NT2/D1 (cell line): Measurements from ENCODE around the gene SVEP1.

Source experiments
- SUZ12 ChIP-seq: IDR thresholded peaks from 2 replicates; pipeline ENCODE4 v1.6.1; 2011; ENCODE audit not compliant: insufficient read length, insufficient read depth; ENCODE audit errors: extremely low read depth
- YY1 ChIP-seq: IDR thresholded peaks from 2 replicates; pipeline ENCODE4 v1.6.1; 2011; ENCODE audit not compliant: insufficient read length, insufficient read depth
- ZNF274 ChIP-seq: IDR thresholded peaks from 2 replicates; pipeline ENCODE4 v1.6.1; 2011; ENCODE audit warnings: mild to moderate bottlenecking, low read depth, low read length

- no peak for TF ChIP-seq SUZ12
- TF ChIP-seq YY1, result no peak
- TF ChIP-seq ZNF274, result no peak
Measured at GRCh38 chr9:110615498-110615897, 36.0 kb upstream of the SVEP1 start.
